Osteoblast (primary cell): ENCODE measurements around the gene COL27A1. TPM values are rescaled to one million over a fixed set of nuclear protein-coding genes. Genes with fewer than 3 reads are reported as not detected.

Experiments
- DNase-seq: peaks from one replicate; pipeline ENCODE4 v3.0.0; 2011; ENCODE audit warnings: low spot score, mixed read lengths; ENCODE audit not compliant: insufficient read length; ENCODE audit errors: missing footprints
- H2AFZ ChIP-seq: 2 replicates; pipeline ENCODE4 v1.6.0; 2011; ENCODE audit warnings: mild to moderate bottlenecking, low read length
- H3K27ac ChIP-seq: 2 replicates; pipeline ENCODE4 v1.5.1; 2011; ENCODE audit warnings: mild to moderate bottlenecking, low read depth, low read length, moderate library complexity
- H3K27me3 ChIP-seq: 2 replicates; pipeline ENCODE4 v1.6.0; 2012; ENCODE audit warnings: mild to moderate bottlenecking, control low read depth, inconsistent platforms, low read length, moderate library complexity; ENCODE audit not compliant: insufficient read depth
- H3K36me3 ChIP-seq: 2 replicates; pipeline ENCODE4 v1.5.1; 2011; ENCODE audit warnings: mild to moderate bottlenecking, low read length, control low read depth, moderate library complexity; ENCODE audit not compliant: insufficient read depth
- H3K4me1 ChIP-seq: 2 replicates; pipeline ENCODE4 v1.5.1; 2011; ENCODE audit warnings: mild to moderate bottlenecking, low read length, control low read depth, moderate library complexity; ENCODE audit not compliant: insufficient read depth
- H3K4me2 ChIP-seq: 2 replicates; pipeline ENCODE4 v1.6.0; 2011; ENCODE audit warnings: mild to moderate bottlenecking, low read length; ENCODE audit not compliant: insufficient read depth
- H3K4me3 ChIP-seq: fragments of 200-600 bp; sonication (generic); 3 replicates; pipeline ENCODE4 v1.5.1; 2012; ENCODE audit warnings: mild to moderate bottlenecking, low read length, inconsistent platforms; ENCODE audit not compliant: insufficient read depth
- H3K79me2 ChIP-seq: 2 replicates; pipeline ENCODE4 v1.6.0; 2012; ENCODE audit warnings: mild to moderate bottlenecking, low read length, control low read depth, inconsistent platforms; ENCODE audit not compliant: insufficient read depth
- H3K9me3 ChIP-seq: 2 replicates; pipeline ENCODE4 v1.5.1; 2011; ENCODE audit warnings: low read depth, low read length, control low read depth
- H4K20me1 ChIP-seq: 2 replicates; pipeline ENCODE4 v1.6.0; 2012; ENCODE audit warnings: mild to moderate bottlenecking, low read length, control low read depth; ENCODE audit not compliant: insufficient read depth
- total RNA-seq: library from RNA; depleted of rRNA; stranded (reverse); fragments of >200 nt; gene quantifications from 2 replicates; pipeline ENCODE4 v1.2.3, GENCODE V29; 2012
- TF ChIP-seq, protein P1 (sequence below): IDR thresholded peaks from 2 replicates; pipeline ENCODE4 v1.5.1; 2011; ENCODE audit warnings: mild to moderate bottlenecking, low read depth, low read length, moderate library complexity; ENCODE audit errors: extremely low read depth

The COL27A1 gene
- total RNA-seq, 1 donor = 10.1 TPM

DNA sequence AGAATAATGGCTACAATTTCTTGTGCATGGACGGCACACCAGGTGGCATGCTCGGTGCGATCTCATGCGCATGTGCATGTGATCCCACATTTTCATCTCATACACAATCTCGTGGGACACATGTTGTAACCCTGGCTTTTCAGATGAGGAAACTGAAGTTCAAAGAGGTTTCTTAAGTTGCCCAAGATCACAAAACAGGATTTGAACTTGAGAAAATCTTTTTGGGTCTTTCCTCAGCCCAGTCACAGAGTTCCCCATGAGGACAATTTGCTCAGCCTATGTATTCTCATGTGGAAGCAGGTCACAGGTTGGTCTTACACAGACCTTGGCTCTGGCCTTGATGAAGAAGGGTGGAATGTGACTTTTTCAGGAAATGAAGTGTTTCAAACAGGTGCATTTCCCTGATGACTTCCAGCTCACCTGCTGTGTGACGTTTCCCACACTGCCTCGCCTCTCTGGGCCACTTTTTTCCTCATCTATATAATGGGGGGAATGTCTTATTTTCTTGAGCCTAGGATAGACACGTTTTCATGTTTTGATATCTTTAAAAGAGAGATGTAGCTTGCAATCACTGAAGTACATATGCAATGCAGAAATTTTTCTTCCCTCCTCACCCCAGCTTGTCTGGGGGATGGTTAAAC, 160.5 kb downstream of the COL27A1 start:
- H3K9me3 ChIP-seq = no peaks in the 10 kb centered on the region
- H2AFZ ChIP-seq = no peak overlapping the region
- H3K27me3 ChIP-seq = no peaks in the 10 kb centered on the region
- TF ChIP-seq, protein P1, sequence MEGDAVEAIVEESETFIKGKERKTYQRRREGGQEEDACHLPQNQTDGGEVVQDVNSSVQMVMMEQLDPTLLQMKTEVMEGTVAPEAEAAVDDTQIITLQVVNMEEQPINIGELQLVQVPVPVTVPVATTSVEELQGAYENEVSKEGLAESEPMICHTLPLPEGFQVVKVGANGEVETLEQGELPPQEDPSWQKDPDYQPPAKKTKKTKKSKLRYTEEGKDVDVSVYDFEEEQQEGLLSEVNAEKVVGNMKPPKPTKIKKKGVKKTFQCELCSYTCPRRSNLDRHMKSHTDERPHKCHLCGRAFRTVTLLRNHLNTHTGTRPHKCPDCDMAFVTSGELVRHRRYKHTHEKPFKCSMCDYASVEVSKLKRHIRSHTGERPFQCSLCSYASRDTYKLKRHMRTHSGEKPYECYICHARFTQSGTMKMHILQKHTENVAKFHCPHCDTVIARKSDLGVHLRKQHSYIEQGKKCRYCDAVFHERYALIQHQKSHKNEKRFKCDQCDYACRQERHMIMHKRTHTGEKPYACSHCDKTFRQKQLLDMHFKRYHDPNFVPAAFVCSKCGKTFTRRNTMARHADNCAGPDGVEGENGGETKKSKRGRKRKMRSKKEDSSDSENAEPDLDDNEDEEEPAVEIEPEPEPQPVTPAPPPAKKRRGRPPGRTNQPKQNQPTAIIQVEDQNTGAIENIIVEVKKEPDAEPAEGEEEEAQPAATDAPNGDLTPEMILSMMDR = no peak
- no peaks in the 10 kb centered on the region for H4K20me1 ChIP-seq
- no peak overlapping the region for H3K27ac ChIP-seq
- H3K4me1 ChIP-seq = no peaks in the 10 kb centered on the region
- H3K36me3 ChIP-seq = no peaks in the 10 kb centered on the region
- no peak overlapping the region for H3K4me2 ChIP-seq
- no peak for DNase-seq
- no peak overlapping the region for H3K4me3 ChIP-seq
- no peaks in the 10 kb centered on the region for H3K79me2 ChIP-seq

DNA sequence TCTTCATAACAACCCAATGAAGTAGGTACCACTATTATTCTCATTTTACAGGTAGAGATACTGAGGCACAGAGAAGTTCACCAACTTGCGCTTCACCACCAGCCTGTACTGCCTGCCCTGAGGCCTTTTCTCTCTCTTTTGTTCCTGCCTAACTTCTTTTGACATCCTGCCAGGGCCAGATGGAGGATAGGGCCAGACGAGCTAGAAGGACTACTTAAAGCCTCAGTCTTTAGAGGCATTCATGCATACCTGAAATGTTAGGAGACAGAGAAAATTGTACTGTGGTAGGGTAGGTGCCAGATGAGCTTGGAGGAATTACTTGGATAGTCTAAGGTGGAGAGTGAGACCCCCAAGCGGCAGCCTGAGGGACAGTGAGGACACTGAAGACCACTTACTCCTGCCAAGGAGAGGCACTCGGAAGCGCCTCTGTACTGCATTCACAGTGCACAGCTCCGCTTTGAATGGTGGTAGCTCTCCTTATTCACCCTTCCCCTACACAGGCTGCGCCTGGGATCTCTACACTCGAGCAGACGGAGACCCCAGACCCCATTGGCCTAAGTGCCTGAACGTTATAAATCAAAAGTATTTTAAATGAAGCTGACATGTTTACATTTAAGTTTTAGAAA, 161.4 kb downstream of the COL27A1 start:
- H3K4me1 ChIP-seq = no peaks in the 10 kb centered on the region
- H3K27ac ChIP-seq = no peak overlapping the region
- no peak overlapping the region for H2AFZ ChIP-seq
- DNase-seq = no peak
- no peaks in the 10 kb centered on the region for H3K79me2 ChIP-seq
- TF ChIP-seq, protein P1 = no peak
- H3K36me3 ChIP-seq = no peaks in the 10 kb centered on the region
- no peaks in the 10 kb centered on the region for H3K9me3 ChIP-seq
- no peaks in the 10 kb centered on the region for H3K27me3 ChIP-seq
- no peak overlapping the region for H3K4me3 ChIP-seq
- H4K20me1 ChIP-seq = no peaks in the 10 kb centered on the region
- H3K4me2 ChIP-seq = no peak overlapping the region

DNA sequence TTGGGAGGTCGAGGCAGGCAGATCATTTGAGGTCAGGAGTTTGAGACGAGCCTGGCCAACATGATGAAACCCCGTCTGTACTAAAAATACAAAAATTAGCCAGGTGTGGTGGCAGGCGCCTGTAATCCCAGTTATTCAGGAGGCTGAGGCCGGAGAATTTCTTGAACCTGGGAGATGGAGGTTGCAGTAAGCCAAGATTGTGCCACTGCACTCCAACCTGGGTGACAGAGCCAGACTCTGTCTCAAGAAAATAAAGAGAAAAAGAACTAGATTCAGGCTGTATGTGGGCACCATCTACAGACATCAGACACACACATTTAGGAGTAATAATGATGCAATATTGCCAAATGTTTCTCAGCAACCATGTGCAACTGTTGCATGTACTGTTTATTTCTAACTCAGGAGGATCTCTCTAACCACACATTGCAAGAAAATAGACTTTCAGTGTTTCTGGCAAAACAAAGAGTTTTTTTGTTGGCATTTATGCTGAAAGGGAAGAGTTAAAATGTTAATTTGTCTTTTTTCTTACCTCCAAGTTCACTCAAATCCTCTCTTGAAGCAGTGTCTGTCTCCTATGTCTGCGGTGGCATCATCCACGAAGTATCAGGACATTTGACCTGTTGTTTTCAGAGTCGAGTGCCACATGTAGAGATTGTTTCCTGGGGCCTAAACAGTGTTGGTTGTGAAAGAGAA, 162.5 kb downstream of the COL27A1 start:
- Histone ChIP-seq H3K4me3 (no peak overlapping the region), H3K79me2 (no peaks in the 10 kb centered on the region), H3K4me1 (peaks cover 7% of the 10 kb centered on the region), H3K4me2 (no peak overlapping the region), H3K27me3 (no peaks in the 10 kb centered on the region), H3K9me3 (no peaks in the 10 kb centered on the region), H4K20me1 (no peaks in the 10 kb centered on the region), H3K36me3 (no peaks in the 10 kb centered on the region), H2AFZ (peak overlapping the region; percentile 18), H3K27ac (no peak overlapping the region)
- TF ChIP-seq, protein P1 = no peak
- no peak for DNase-seq

DNA sequence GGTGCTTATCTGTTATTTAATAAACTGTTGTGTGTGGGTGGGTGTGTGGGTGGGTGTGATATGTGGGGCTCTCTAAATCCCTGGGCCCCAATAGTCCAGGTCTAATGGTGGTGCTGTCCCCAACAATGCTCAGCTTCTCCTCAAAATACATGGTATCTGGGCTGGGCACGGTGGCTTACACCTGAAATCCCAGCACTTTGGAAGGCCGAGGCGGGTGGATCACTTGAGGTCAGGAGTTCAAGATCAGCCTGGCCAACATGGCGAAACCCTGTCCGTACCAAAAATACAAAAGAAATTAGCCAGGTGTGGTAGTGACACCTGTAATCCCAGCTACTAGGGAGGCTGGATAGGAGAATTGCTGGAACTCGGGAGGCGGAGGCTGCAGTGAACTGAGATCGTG, 163.1 kb downstream of the COL27A1 start:
- DNase-seq = no peak
- H3K79me2 ChIP-seq = no peaks in the 10 kb centered on the region
- no peaks in the 10 kb centered on the region for H4K20me1 ChIP-seq
- H3K36me3 ChIP-seq = no peaks in the 10 kb centered on the region
- no peaks in the 10 kb centered on the region for H3K9me3 ChIP-seq
- TF ChIP-seq, protein P1 = no peak
- H3K27ac ChIP-seq = no peak overlapping the region
- no peak overlapping the region for H3K4me2 ChIP-seq
- no peaks in the 10 kb centered on the region for H3K27me3 ChIP-seq
- H3K4me1 ChIP-seq = peaks cover 7% of the 10 kb centered on the region
- H2AFZ ChIP-seq = no peak overlapping the region
- H3K4me3 ChIP-seq = no peak overlapping the region
